GM23338 (cell line): ENCODE data around the gene CELF2.

Source experiments
- CTCF ChIP-seq, 2 experiments: fragments of 200-600 bp in 1 of 2; sonication (generic) in 1 of 2; conservative IDR thresholded peaks; 2 replicates each; pipeline versions ENCODE4 v1.5.1 to v1.6.1; 2016 to 2017; ENCODE audit warnings: antibody characterized with exemption in 2 of 2, low read depth in 2 of 2, mild to moderate bottlenecking in 2 of 2, moderate library complexity in 1 of 2
- JUNB ChIP-seq: IDR thresholded peaks from one replicate; pipeline ENCODE4 v1.6.1; 2016; ENCODE audit warnings: antibody characterized with exemption; ENCODE audit not compliant: unreplicated experiment
- REST ChIP-seq: IDR thresholded peaks from one replicate; pipeline ENCODE4 v1.6.1; 2018; ENCODE audit warnings: antibody characterized with exemption; ENCODE audit not compliant: unreplicated experiment

GRCh38 chr10:11120711-11121110 is 103.0 kb downstream of the CELF2 start:
- TF ChIP-seq CTCF (conservative IDR thresholded peaks at IDR 0.05; ENCODE audit: low read depth in 2 of 2), result no peak
- TF ChIP-seq REST, result no peak
- TF ChIP-seq JUNB, result no peak
